H9 (cell line): ENCODE data around the gene LRRC17. TPM values are rescaled to one million over a fixed set of nuclear protein-coding genes. Genes with fewer than 3 reads are reported as not detected.

ENCODE experiments used
- DNase-seq: peaks from one replicate; pipeline ENCODE4 v3.0.0-alpha.2; 2017
- H2AFZ ChIP-seq: one replicate; pipeline ENCODE4 v1.6.1; 2013; ENCODE audit warnings: mild to moderate bottlenecking, low read length, control low read depth, moderate library complexity
- H2AK5ac ChIP-seq: 2 replicates; pipeline ENCODE4 v1.6.1; 2013; ENCODE audit warnings: low read length, control low read depth, mixed read lengths; ENCODE audit not compliant: insufficient read length
- H2BK120ac ChIP-seq: one replicate; pipeline ENCODE4 v1.6.1; 2013; ENCODE audit warnings: low read depth, mild to moderate bottlenecking, low read length, control low read depth, inconsistent platforms; ENCODE audit not compliant: poor library complexity, severe bottlenecking
- H2BK12ac ChIP-seq: 2 replicates; pipeline ENCODE4 v1.6.1; 2013; ENCODE audit warnings: low read length, control low read depth, mixed read lengths, low read depth; ENCODE audit not compliant: insufficient read length
- H2BK15ac ChIP-seq: 2 replicates; pipeline ENCODE4 v1.6.1; 2013; ENCODE audit warnings: low read depth, low read length, control low read depth
- H2BK20ac ChIP-seq: one replicate; pipeline ENCODE4 v1.6.1; 2013; ENCODE audit warnings: low read depth, mild to moderate bottlenecking, low read length, control low read depth, inconsistent platforms; ENCODE audit not compliant: poor library complexity, severe bottlenecking
- H2BK5ac ChIP-seq: 2 replicates; pipeline ENCODE4 v1.6.1; 2013; ENCODE audit warnings: low read length, control low read depth, mixed read lengths; ENCODE audit not compliant: insufficient read length
- H3K14ac ChIP-seq: 2 replicates; pipeline ENCODE4 v1.6.1; 2013; ENCODE audit warnings: low read length, control low read depth; ENCODE audit not compliant: insufficient read depth
- H3K18ac ChIP-seq: 2 replicates; pipeline ENCODE4 v1.6.1; 2013; ENCODE audit warnings: low read depth, mild to moderate bottlenecking, mixed read lengths, low read length, control low read depth; ENCODE audit not compliant: insufficient read length
- H3K23ac ChIP-seq: 2 replicates; pipeline ENCODE4 v1.6.1; 2013; ENCODE audit warnings: low read length, control low read depth, mixed read lengths, low read depth; ENCODE audit not compliant: insufficient read length
- H3K23me2 ChIP-seq: 2 replicates; pipeline ENCODE4 v1.6.1; 2013; ENCODE audit warnings: low read depth, mild to moderate bottlenecking, mixed read lengths, low read length, control low read depth; ENCODE audit not compliant: insufficient read length, poor library complexity, severe bottlenecking
- H3K27ac ChIP-seq: 2 replicates; pipeline ENCODE4 v1.5.1; 2013; ENCODE audit warnings: low read length, control low read depth, mixed read lengths, low read depth; ENCODE audit not compliant: insufficient read length
- H3K27me3 ChIP-seq: 2 replicates; pipeline ENCODE4 v1.6.1; 2013; ENCODE audit warnings: low read length, control low read depth, inconsistent platforms; ENCODE audit not compliant: insufficient read depth
- H3K4ac ChIP-seq: 2 replicates; pipeline ENCODE4 v1.6.1; 2013; ENCODE audit warnings: low read depth, mild to moderate bottlenecking, control low read depth, inconsistent platforms, low read length, moderate library complexity
- H3K4me1 ChIP-seq: 2 replicates; pipeline ENCODE4 v1.6.1; 2013; ENCODE audit warnings: low read length, control low read depth, inconsistent platforms; ENCODE audit not compliant: insufficient read depth
- H3K4me2 ChIP-seq: 2 replicates; pipeline ENCODE4 v1.6.1; 2013; ENCODE audit warnings: low read length, control low read depth, mixed read lengths; ENCODE audit not compliant: insufficient read length, insufficient read depth
- H3K56ac ChIP-seq: 2 replicates; pipeline ENCODE4 v1.6.1; 2013; ENCODE audit warnings: low read depth, mild to moderate bottlenecking, mixed read lengths, low read length, control low read depth; ENCODE audit not compliant: insufficient read length
- H3K79me1 ChIP-seq: 2 replicates; pipeline ENCODE4 v1.6.1; 2013; ENCODE audit warnings: low read depth, mild to moderate bottlenecking, moderate library complexity, low read length, control low read depth, inconsistent platforms; ENCODE audit not compliant: insufficient read depth, poor library complexity, severe bottlenecking
- H3K79me2 ChIP-seq: 2 replicates; pipeline ENCODE4 v1.6.1; 2013; ENCODE audit warnings: low read length, control low read depth, inconsistent platforms; ENCODE audit not compliant: insufficient read depth
- H3K9ac ChIP-seq: 2 replicates; pipeline ENCODE4 v1.6.1; 2013; ENCODE audit warnings: low read length, control low read depth, mixed read lengths; ENCODE audit not compliant: insufficient read length; ENCODE audit errors: extremely low read depth
- H3K9me3 ChIP-seq: one replicate; pipeline ENCODE4 v1.6.1; 2013; ENCODE audit warnings: low read depth, low read length, inconsistent platforms; ENCODE audit not compliant: control insufficient read depth
- H3T11ph ChIP-seq: one replicate; pipeline ENCODE4 v1.6.1; 2013; ENCODE audit warnings: mild to moderate bottlenecking, low read length, control low read depth, inconsistent platforms
- H4K20me1 ChIP-seq: one replicate; pipeline ENCODE4 v1.6.1; 2013; ENCODE audit not compliant: control insufficient read depth, insufficient read length, insufficient read depth
- H4K5ac ChIP-seq: 2 replicates; pipeline ENCODE4 v1.6.1; 2013; ENCODE audit warnings: low read depth, mild to moderate bottlenecking, mixed read lengths, low read length, control low read depth; ENCODE audit not compliant: insufficient read length
- H4K8ac ChIP-seq: replicated peaks from 2 replicates; pipeline ENCODE4 v1.6.1; 2013; ENCODE audit warnings: low read length, control low read depth, mixed read lengths, low read depth; ENCODE audit not compliant: insufficient read length
- H4K91ac ChIP-seq: 2 replicates; pipeline ENCODE4 v1.6.1; 2013; ENCODE audit warnings: low read depth, mild to moderate bottlenecking, moderate library complexity, mixed read lengths, low read length, control low read depth; ENCODE audit not compliant: insufficient read length
- H3K27ac Mint-ChIP-seq, 3 experiments: 2 replicates in 2 of 3; 3 replicates in 1 of 3; pipeline ENCODE4 v1.8.0; 2020 to 2021; ENCODE audit warnings: mixed read lengths in 3 of 3, mild to moderate bottlenecking in 1 of 3, moderate library complexity in 1 of 3
- H3K27me3 Mint-ChIP-seq: 2 replicates; pipeline ENCODE4 v1.8.0; 2021; ENCODE audit warnings: low read depth, mild to moderate bottlenecking, moderate library complexity, mixed read lengths
- H3K36me3 Mint-ChIP-seq, 3 experiments: 2 replicates in 2 of 3; 3 replicates in 1 of 3; pipeline ENCODE4 v1.8.0; 2020 to 2021; ENCODE audit warnings: low read depth in 3 of 3, mixed read lengths in 3 of 3; ENCODE audit not compliant: insufficient read depth in 1 of 3
- H3K4me1 Mint-ChIP-seq, 2 experiments: 2 replicates each; pipeline ENCODE4 v1.8.0; 2020; ENCODE audit warnings: mixed read lengths in 2 of 2
- H3K4me3 Mint-ChIP-seq, 2 experiments: 2 replicates in 1 of 2; 3 replicates in 1 of 2; pipeline ENCODE4 v1.8.0; 2020 to 2021; ENCODE audit warnings: mild to moderate bottlenecking in 2 of 2, mixed read lengths in 2 of 2, moderate library complexity in 1 of 2
- H3K9me3 Mint-ChIP-seq, 2 experiments: 2 replicates in 1 of 2; 3 replicates in 1 of 2; pipeline ENCODE4 v1.8.0; 2020; ENCODE audit warnings: mild to moderate bottlenecking in 2 of 2, mixed read lengths in 2 of 2, moderate library complexity in 1 of 2
- WGBS: extraction: QIAGEN DNeasy Blood & Tissue Kit; methylation state at CpG from one replicate; pipeline ENCODE4 v1.1.7; 2013; ENCODE audit warnings: missing lambda C conversion rate, low lambda C conversion rate, mixed read lengths; ENCODE audit not compliant: insufficient read length; ENCODE audit errors: extremely low coverage; 5-methylcytosine and 5-hydroxymethylcytosine counted together
- total RNA-seq: library from RNA; stranded (reverse); gene quantifications from 2 replicates; pipeline ENCODE4 v1.2.1, GENCODE V29; 2021
- TF ChIP-seq, protein P1 (sequence below): fragments of 200-600 bp; sonication (generic); conservative IDR thresholded peaks from 3 replicates; pipeline ENCODE4 v1.8.0; 2021; ENCODE audit warnings: antibody characterized with exemption, mild to moderate bottlenecking

LRRC17 gene
- total RNA-seq, 1 experiment from 2014 or later, result 2.0 TPM

DNA sequence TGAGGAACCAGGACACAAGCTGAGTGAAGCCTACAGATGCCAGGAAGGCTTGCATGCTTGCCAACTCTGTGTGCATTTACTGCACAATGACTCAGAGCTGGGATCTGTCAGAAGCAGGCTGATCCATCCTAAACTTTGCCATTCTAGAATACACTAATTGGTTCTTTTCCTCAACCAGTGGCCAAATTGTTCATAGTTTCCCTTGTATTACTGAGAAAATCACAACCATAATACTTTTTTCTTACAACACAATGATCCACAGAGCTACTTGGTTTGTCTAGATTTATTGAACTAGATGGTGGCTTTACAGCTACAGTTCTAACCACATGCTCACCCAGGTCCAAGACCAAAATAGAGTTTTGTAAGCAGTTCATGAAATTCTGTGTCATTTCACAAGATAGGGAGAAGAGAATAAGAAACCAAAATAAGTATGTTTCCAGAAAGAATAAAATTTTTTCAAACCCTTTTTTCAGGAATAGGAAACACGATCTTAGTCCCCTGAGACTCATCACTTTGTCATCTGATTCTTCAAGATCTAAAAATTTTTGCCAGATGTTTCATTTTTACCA lies 21.0 kb upstream of the LRRC17 start:
- no peak for DNase-seq
- Histone ChIP-seq H2AK5ac (no peak overlapping the region), H2BK12ac (no peak overlapping the region), H3K9me3 (no peaks in the 10 kb centered on the region), H3K14ac (no peak overlapping the region), H4K20me1 (no peaks in the 10 kb centered on the region), H3K79me2 (no peaks in the 10 kb centered on the region), H3K4me2 (no peak overlapping the region), H3K18ac (no peak overlapping the region), H2BK120ac (no peak overlapping the region), H2BK15ac (no peak overlapping the region), H3K4ac (no peak overlapping the region), H4K91ac (no peak overlapping the region), H3K79me1 (no peaks in the 10 kb centered on the region), H2BK20ac (no peak overlapping the region), H4K5ac (no peak overlapping the region), H3T11ph (no peak overlapping the region), H3K23ac (no peak overlapping the region), H3K27me3 (no peaks in the 10 kb centered on the region), H3K56ac (no peak overlapping the region), H2BK5ac (no peak overlapping the region), H4K8ac (no peak overlapping the region), H3K27ac (no peak overlapping the region), H2AFZ (no peak overlapping the region), H3K23me2 (no peaks in the 10 kb centered on the region), H3K4me1 (no peaks in the 10 kb centered on the region), H3K9ac (no peak overlapping the region)
- no peaks in the 10 kb centered on the region for H3K27me3 Mint-ChIP-seq
- H3K27ac Mint-ChIP-seq, result no peak overlapping the region
- H3K9me3 Mint-ChIP-seq, result no peaks in the 10 kb centered on the region
- H3K36me3 Mint-ChIP-seq, result no peaks in the 10 kb centered on the region; a peak in 2 of 7 replicates
- WGBS, result no CpG with 5 or more reads among the region's 1 CpG
- TF ChIP-seq, protein P1, sequence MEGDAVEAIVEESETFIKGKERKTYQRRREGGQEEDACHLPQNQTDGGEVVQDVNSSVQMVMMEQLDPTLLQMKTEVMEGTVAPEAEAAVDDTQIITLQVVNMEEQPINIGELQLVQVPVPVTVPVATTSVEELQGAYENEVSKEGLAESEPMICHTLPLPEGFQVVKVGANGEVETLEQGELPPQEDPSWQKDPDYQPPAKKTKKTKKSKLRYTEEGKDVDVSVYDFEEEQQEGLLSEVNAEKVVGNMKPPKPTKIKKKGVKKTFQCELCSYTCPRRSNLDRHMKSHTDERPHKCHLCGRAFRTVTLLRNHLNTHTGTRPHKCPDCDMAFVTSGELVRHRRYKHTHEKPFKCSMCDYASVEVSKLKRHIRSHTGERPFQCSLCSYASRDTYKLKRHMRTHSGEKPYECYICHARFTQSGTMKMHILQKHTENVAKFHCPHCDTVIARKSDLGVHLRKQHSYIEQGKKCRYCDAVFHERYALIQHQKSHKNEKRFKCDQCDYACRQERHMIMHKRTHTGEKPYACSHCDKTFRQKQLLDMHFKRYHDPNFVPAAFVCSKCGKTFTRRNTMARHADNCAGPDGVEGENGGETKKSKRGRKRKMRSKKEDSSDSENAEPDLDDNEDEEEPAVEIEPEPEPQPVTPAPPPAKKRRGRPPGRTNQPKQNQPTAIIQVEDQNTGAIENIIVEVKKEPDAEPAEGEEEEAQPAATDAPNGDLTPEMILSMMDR, result no peak
- H3K4me1 Mint-ChIP-seq, result peaks cover 0 to 2% of the 10 kb centered on the region in 2 experiments; a peak in 1 of 4 replicates
- no peak overlapping the region for H3K4me3 Mint-ChIP-seq
